SK-N-SH (cell line): ENCODE data around the gene GSTA1. TPM values are rescaled to one million over a fixed set of nuclear protein-coding genes. Genes with fewer than 3 reads are reported as not detected.
"Not testable (repeated sequence)": the region's sequence is repeated elsewhere in the genome, so short reads cannot be mapped to it uniquely, and the experiment has no call there.

Experiments
- CTCF ChIA-PET: fragments of 300-600, 350-600 bp; formaldehyde crosslinking; extraction: SDS; loops from one replicate; lab custom pipeline; 2021; lab: Yijun Ruan, JAX
- POLR2A ChIA-PET: fragments of 350-600 bp; sonication (Branson Sonifier 250); formaldehyde crosslinking; extraction: SDS; loops from one replicate; lab custom pipeline; 2020; ENCODE audit warnings: antibody characterized with exemption, inconsistent platforms; lab: Yijun Ruan, JAX
- DNase-seq: peaks from one replicate; pipeline ENCODE4 v3.0.0; 2012
- H2AFZ ChIP-seq: fragments of 200-600 bp; sonication (generic); 2 replicates; pipeline ENCODE4 v1.8.1; 2016; ENCODE audit warnings: antibody characterized with exemption, mild to moderate bottlenecking, low read depth
- H3F3A ChIP-seq: fragments of 200-600 bp; sonication (generic); replicated peaks from 2 replicates; pipeline ENCODE3; 2016; ENCODE audit warnings: antibody characterized with exemption, mild to moderate bottlenecking; ENCODE audit not compliant: insufficient read depth
- H3K27ac ChIP-seq, 2 experiments: fragments of 200-500 bp in 1 of 2; fragments of 200-600 bp in 1 of 2; sonication (Bioruptor generic) in 1 of 2; sonication (generic), shearing (Covaris generic) in 1 of 2; 2 replicates each; pipeline versions ENCODE4 v1.5.1 to v1.6.1; 2014 to 2016; ENCODE audit warnings: low read depth in 2 of 2, inconsistent platforms in 1 of 2, low read length in 1 of 2, mild to moderate bottlenecking in 1 of 2, mixed read lengths in 1 of 2
- H3K27me3 ChIP-seq: fragments of 200-600 bp; sonication (generic), shearing (Covaris generic); 2 replicates; pipeline ENCODE4 v1.6.1; 2016; ENCODE audit warnings: mixed run types; ENCODE audit not compliant: insufficient read depth
- H3K36me3 ChIP-seq, 2 experiments: fragments of 200-500 bp in 1 of 2; fragments of 200-600 bp in 1 of 2; sonication (Bioruptor generic) in 1 of 2; sonication (generic) in 1 of 2; replicated peaks in 1 of 2; 2 replicates each; pipeline versions ENCODE3 to v1.5.1; 2014 to 2016; ENCODE audit warnings: low read length in 1 of 2, mild to moderate bottlenecking in 1 of 2; ENCODE audit not compliant: insufficient read depth in 2 of 2, control insufficient read depth in 1 of 2
- H3K4me1 ChIP-seq, 2 experiments: fragments of 200-500 bp in 1 of 2; fragments of 200-600 bp in 1 of 2; sonication (Bioruptor generic) in 1 of 2; sonication (generic), shearing (Covaris generic) in 1 of 2; 2 replicates each; pipeline versions ENCODE4 v1.5.1 to v1.6.1; 2014 to 2016; ENCODE audit warnings: low read depth in 1 of 2, low read length in 1 of 2, mixed run types in 1 of 2; ENCODE audit not compliant: insufficient read depth in 2 of 2, control insufficient read depth in 1 of 2
- H3K4me2 ChIP-seq: fragments of 200-600 bp; sonication (generic), shearing (Covaris generic); 2 replicates; pipeline ENCODE4 v1.6.1; 2017; ENCODE audit warnings: mixed run types
- H3K4me3 ChIP-seq, 2 experiments: fragments of 200-500 bp in 1 of 2; fragments of 200-600 bp in 1 of 2; sonication (Bioruptor generic) in 1 of 2; sonication (generic), shearing (Covaris generic) in 1 of 2; 2 replicates each; pipeline versions ENCODE4 v1.5.1 to v1.8.1; 2014 to 2016; ENCODE audit warnings: low read depth in 2 of 2, inconsistent platforms in 1 of 2, low read length in 1 of 2, mild to moderate bottlenecking in 1 of 2, mixed read lengths in 1 of 2, moderate library complexity in 1 of 2
- H3K79me2 ChIP-seq: fragments of 200-600 bp; sonication (generic); 2 replicates; pipeline ENCODE4 v1.8.1; 2017; ENCODE audit warnings: mild to moderate bottlenecking; ENCODE audit not compliant: insufficient read depth
- H3K9ac ChIP-seq: fragments of 200-600 bp; sonication (generic); 2 replicates; pipeline ENCODE4 v1.6.1; 2017; ENCODE audit warnings: mixed run types
- H3K9me2 ChIP-seq: fragments of 200-600 bp; sonication (generic); 2 replicates; pipeline ENCODE4 v1.6.1; 2017; ENCODE audit warnings: mixed run types
- H3K9me3 ChIP-seq: fragments of 200-600 bp; sonication (generic); 2 replicates; pipeline ENCODE4 v1.6.1; 2017; ENCODE audit warnings: mixed run types, mild to moderate bottlenecking, moderate library complexity
- H4K20me1 ChIP-seq: fragments of 200-600 bp; sonication (generic); 2 replicates; pipeline ENCODE4 v1.6.1; 2017; ENCODE audit warnings: mild to moderate bottlenecking, mixed run types; ENCODE audit not compliant: insufficient read depth
- EP300 ChIP-seq, 2 experiments: IDR thresholded peaks; 2 replicates each; pipeline versions ENCODE4 v1.4.0 to v1.6.1; 2012; ENCODE audit warnings: borderline replicate concordance in 1 of 2, low read depth in 1 of 2, low read length in 1 of 2
- FOSL2 ChIP-seq: IDR thresholded peaks from 2 replicates; pipeline ENCODE4 v1.4.0; 2012; ENCODE audit warnings: low read depth, mild to moderate bottlenecking, moderate library complexity, borderline replicate concordance
- FOXJ3 ChIP-seq: sonication (generic); formaldehyde crosslinking; IDR thresholded peaks from 2 replicates; pipeline ENCODE4 v1.5.1; 2020; ENCODE audit warnings: mild to moderate bottlenecking, missing genetic modification reagents
- FOXM1 ChIP-seq: IDR thresholded peaks from 2 replicates; pipeline ENCODE4 v1.4.0; 2012; ENCODE audit warnings: low read depth, mild to moderate bottlenecking
- GATA2 ChIP-seq: sonication (generic); formaldehyde crosslinking; IDR thresholded peaks from 2 replicates; pipeline ENCODE4 v1.5.0; 2020; ENCODE audit warnings: mild to moderate bottlenecking, missing genetic modification reagents
- MXI1 ChIP-seq: IDR thresholded peaks from 2 replicates; pipeline ENCODE4 v1.6.1; 2012; ENCODE audit warnings: mild to moderate bottlenecking, low read depth, low read length, improper control_type of control experiment
- RXRA ChIP-seq: IDR thresholded peaks from 2 replicates; pipeline ENCODE4 v1.4.0; 2012; ENCODE audit warnings: low read depth, mild to moderate bottlenecking, borderline replicate concordance
- SIN3A ChIP-seq: IDR thresholded peaks from 2 replicates; pipeline ENCODE4 v1.6.1; 2012; ENCODE audit warnings: low read depth, mild to moderate bottlenecking, low read length, moderate library complexity, borderline replicate concordance
- TAF1 ChIP-seq: IDR thresholded peaks from 2 replicates; pipeline ENCODE4 v1.6.1; 2012; ENCODE audit warnings: low read depth, mild to moderate bottlenecking, low read length, moderate library complexity, borderline replicate concordance
- TEAD4 ChIP-seq: IDR thresholded peaks from 2 replicates; pipeline ENCODE4 v1.4.0; 2012; ENCODE audit warnings: mild to moderate bottlenecking, borderline replicate concordance; ENCODE audit not compliant: insufficient read depth
- WGBS: methylation state at CpG from one replicate; pipeline ENCODE4 v1.1.6; 2017; ENCODE audit warnings: low lambda C conversion rate; 5-methylcytosine and 5-hydroxymethylcytosine counted together
- polyA plus RNA-seq, 3 experiments: library from polyadenylated mRNA; depleted of rRNA; stranded (reverse); fragments of >200 nt; gene quantifications; 2 replicates each; pipeline ENCODE4 v1.2.3, GENCODE V29; 2012
- TF ChIP-seq, protein P1 (sequence below): fragments of 150-350 bp; IDR thresholded peaks from 2 replicates; pipeline ENCODE4 v1.6.1; 2016; ENCODE audit warnings: mild to moderate bottlenecking, low read depth, low read length

Gene GSTA1
- polyA plus RNA-seq, 1 of the 3 experiments (the other 2 are of a cell fraction): not detected

DNA sequence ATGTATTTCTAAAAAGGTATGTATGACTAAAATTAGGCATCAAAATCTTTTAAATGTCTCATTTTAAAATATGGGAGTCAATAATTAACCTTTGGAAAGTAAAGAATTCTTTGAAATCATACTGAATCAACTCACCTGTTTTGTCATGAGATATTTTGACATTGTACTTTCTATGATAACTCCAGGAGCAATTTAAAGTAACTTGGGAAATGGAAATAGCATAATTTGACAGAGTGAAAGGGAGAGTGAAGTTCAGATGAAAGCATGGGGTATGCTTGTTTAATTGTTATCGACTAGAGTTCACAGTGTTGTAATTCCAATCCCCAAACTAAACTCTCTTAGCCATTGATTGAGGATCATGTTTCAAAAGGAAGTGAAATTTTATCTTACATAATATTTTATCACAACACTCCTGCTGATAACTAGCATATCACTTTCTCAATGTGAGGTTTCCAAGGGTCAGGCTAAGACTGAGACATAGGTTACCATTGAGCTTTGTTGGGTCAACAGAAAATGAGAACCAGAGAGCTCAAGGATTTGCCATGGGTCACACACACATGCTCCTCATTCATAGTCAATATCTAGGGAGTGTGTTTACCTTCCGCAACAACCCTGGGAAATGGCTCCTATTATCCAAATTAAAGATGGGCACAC lies 2.3 kb downstream of the GSTA1 start (continued):
- TF ChIP-seq TEAD4 (no peak), MXI1 (no peak)
- TF ChIP-seq, protein P1, sequence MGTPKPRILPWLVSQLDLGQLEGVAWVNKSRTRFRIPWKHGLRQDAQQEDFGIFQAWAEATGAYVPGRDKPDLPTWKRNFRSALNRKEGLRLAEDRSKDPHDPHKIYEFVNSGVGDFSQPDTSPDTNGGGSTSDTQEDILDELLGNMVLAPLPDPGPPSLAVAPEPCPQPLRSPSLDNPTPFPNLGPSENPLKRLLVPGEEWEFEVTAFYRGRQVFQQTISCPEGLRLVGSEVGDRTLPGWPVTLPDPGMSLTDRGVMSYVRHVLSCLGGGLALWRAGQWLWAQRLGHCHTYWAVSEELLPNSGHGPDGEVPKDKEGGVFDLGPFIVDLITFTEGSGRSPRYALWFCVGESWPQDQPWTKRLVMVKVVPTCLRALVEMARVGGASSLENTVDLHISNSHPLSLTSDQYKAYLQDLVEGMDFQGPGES: no peak

DNA sequence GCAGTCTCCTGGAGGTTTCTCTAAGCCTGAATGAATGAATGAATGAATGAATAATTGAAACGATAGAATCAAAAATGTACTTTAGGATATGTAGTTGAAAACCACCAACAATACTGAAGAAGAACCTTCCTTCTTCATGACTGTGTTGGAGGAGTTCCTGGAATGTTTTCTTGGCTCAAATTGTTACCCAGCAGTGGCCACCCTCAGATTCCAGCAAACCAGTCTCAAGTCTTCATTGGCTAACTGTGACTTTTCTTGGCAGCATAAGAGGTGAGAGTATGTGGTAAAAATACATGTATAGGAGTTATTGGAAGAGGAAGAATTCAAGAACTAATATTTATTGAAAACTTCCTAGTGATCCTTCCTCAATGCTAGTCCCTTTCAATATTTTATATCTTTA lies 4.3 kb downstream of the GSTA1 start:
- H3K9ac ChIP-seq, H3F3A ChIP-seq, H3K9me3 ChIP-seq, CTCF ChIA-PET, H3K27ac ChIP-seq, H3K79me2 ChIP-seq, H2AFZ ChIP-seq, DNase-seq, H3K9me2 ChIP-seq, H3K4me3 ChIP-seq, POLR2A ChIA-PET, H4K20me1 ChIP-seq, H3K4me1 ChIP-seq, H3K4me2 ChIP-seq, H3K36me3 ChIP-seq, H3K27me3 ChIP-seq: not testable (repeated sequence)
- 5% methylated on average over 1 of the region's 1 CpG for WGBS

DNA sequence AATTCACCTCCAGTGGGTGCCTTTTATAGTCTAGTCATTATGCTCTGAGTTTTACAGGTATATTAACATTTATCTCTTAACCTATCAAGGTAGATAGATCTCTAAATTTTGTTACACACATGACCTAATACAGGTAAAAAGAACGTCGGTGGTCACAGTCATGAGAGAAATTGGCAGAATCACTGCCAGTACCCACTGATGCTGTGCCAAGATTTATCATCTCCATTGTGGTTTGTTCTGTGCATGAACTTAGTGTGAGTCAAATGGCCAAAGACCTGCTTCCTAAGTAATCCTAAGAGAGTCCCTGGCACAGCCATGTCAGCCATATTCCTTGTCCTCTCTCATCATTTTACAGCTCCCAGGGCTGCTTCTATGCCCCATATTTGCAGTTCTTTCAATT lies 9.2 kb downstream of the GSTA1 start:
- POLR2A ChIA-PET, H3K79me2 ChIP-seq, H4K20me1 ChIP-seq, DNase-seq, CTCF ChIA-PET, H3K4me2 ChIP-seq, H3K4me1 ChIP-seq, H3K4me3 ChIP-seq, H2AFZ ChIP-seq, H3F3A ChIP-seq, H3K27ac ChIP-seq, H3K36me3 ChIP-seq, H3K9me3 ChIP-seq, H3K9me2 ChIP-seq, H3K9ac ChIP-seq, H3K27me3 ChIP-seq: not testable (repeated sequence)
- 3% methylated on average over 2 of the region's 2 CpGs for WGBS

DNA sequence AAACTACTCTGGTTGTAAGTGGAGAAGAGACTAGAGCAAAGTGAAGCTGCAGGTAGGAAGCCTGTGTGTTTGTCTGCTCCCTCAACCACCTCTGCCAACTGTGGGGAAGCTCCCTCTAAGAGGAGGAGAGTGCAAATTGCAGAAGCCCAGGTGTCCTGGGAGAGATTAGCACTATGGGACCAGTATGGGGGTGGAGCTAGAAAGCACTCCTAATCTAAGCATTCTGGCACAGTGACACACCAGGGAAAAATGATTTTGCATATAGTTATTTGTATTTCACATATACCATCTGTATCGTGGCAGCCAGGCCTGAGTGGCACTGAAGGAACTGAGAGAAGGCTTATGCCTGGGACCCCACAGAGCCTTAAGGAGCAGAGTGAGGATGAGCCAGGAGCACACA lies 12.8 kb downstream of the GSTA1 start:
- H3K27ac ChIP-seq: no peak overlapping the region
- H3K79me2 ChIP-seq: no peaks in the 10 kb centered on the region
- H3K9ac ChIP-seq: no peak overlapping the region
- no peaks in the 10 kb centered on the region for H3K9me2 ChIP-seq
- H3K4me1 ChIP-seq: no peaks in the 10 kb centered on the region
- TF ChIP-seq FOSL2 (no peak), EP300 (IDR thresholded peaks at IDR 0.05; ENCODE audit: borderline replicate concordance in 1 of 2, low read depth in 1 of 2, low read length in 1 of 2) (no peak), TAF1 (no peak), FOXJ3 (no peak), RXRA (no peak), GATA2 (CRISPR knock-in tag) (no peak), FOXM1 (no peak), SIN3A (no peak)
- ChIA-PET POLR2A (no interaction called here), CTCF (no interaction called here)
- no peak for DNase-seq
- H3K9me3 ChIP-seq: no peaks in the 10 kb centered on the region
- no peak overlapping the region for H3K4me2 ChIP-seq
- H3K36me3 ChIP-seq: no peaks in the 10 kb centered on the region
- no peaks in the 10 kb centered on the region for H4K20me1 ChIP-seq
- H3K4me3 ChIP-seq: no peak overlapping the region
- WGBS: 0% methylated on average over 1 of the region's 1 CpG
- H3K27me3 ChIP-seq: no peaks in the 10 kb centered on the region; the same call in 1 of the 2 replicates
- no peak overlapping the region for H2AFZ ChIP-seq
- H3F3A ChIP-seq: no peaks in the 10 kb centered on the region

DNA sequence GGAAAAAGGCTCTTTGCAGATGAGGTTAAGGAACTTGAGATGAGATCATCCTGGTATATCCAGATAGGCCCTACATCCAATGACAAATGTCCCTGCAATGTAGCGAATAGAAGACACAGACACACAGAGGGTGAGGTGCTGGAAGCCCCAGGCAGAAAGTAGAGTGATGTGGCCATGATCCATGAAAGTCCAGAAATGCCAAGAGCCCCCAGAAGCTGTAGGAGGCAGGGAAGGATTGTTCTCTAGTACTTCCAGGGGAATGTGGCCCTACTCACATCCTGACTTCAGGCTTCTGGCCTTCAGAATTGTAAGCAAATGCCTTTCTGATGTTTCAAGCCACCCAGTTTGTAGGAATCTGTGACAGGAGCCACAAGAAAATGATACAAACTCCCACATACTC lies 14.0 kb downstream of the GSTA1 start:
- H3K79me2 ChIP-seq, H3K4me3 ChIP-seq, DNase-seq, H3K9ac ChIP-seq, H3K27me3 ChIP-seq, H3K36me3 ChIP-seq, POLR2A ChIA-PET, H3K4me2 ChIP-seq, H3K27ac ChIP-seq, H3F3A ChIP-seq, H3K9me2 ChIP-seq, H4K20me1 ChIP-seq, H3K4me1 ChIP-seq, CTCF ChIA-PET, H3K9me3 ChIP-seq, H2AFZ ChIP-seq: not testable (repeated sequence)
- WGBS: 42% methylated on average over 1 of the region's 1 CpG
